SK-N-SH (cell line): ENCODE results near the gene DEAF1. TPM values are rescaled to one million over a fixed set of nuclear protein-coding genes. Genes with fewer than 3 reads are reported as not detected.

Experiments
- CTCF ChIA-PET: fragments of 300-600, 350-600 bp; formaldehyde crosslinking; extraction: SDS; loops from one replicate; lab custom pipeline; 2021; lab: Yijun Ruan, JAX
- POLR2A ChIA-PET: fragments of 350-600 bp; sonication (Branson Sonifier 250); formaldehyde crosslinking; extraction: SDS; loops from one replicate; lab custom pipeline; 2020; ENCODE audit warnings: antibody characterized with exemption, inconsistent platforms; lab: Yijun Ruan, JAX
- DNase-seq: peaks from one replicate; pipeline ENCODE4 v3.0.0; 2012
- H2AFZ ChIP-seq: fragments of 200-600 bp; sonication (generic); 2 replicates; pipeline ENCODE4 v1.8.1; 2016; ENCODE audit warnings: antibody characterized with exemption, mild to moderate bottlenecking, low read depth
- H3F3A ChIP-seq: fragments of 200-600 bp; sonication (generic); replicated peaks from 2 replicates; pipeline ENCODE3; 2016; ENCODE audit warnings: antibody characterized with exemption, mild to moderate bottlenecking; ENCODE audit not compliant: insufficient read depth
- H3K27ac ChIP-seq, 2 experiments: fragments of 200-500 bp in 1 of 2; fragments of 200-600 bp in 1 of 2; sonication (Bioruptor generic) in 1 of 2; sonication (generic), shearing (Covaris generic) in 1 of 2; 2 replicates each; pipeline versions ENCODE4 v1.5.1 to v1.6.1; 2014 to 2016; ENCODE audit warnings: low read depth in 2 of 2, inconsistent platforms in 1 of 2, low read length in 1 of 2, mild to moderate bottlenecking in 1 of 2, mixed read lengths in 1 of 2
- H3K27me3 ChIP-seq: fragments of 200-600 bp; sonication (generic), shearing (Covaris generic); 2 replicates; pipeline ENCODE4 v1.6.1; 2016; ENCODE audit warnings: mixed run types; ENCODE audit not compliant: insufficient read depth
- H3K36me3 ChIP-seq, 2 experiments: fragments of 200-500 bp in 1 of 2; fragments of 200-600 bp in 1 of 2; sonication (Bioruptor generic) in 1 of 2; sonication (generic) in 1 of 2; replicated peaks in 1 of 2; 2 replicates each; pipeline versions ENCODE3 to v1.5.1; 2014 to 2016; ENCODE audit warnings: low read length in 1 of 2, mild to moderate bottlenecking in 1 of 2; ENCODE audit not compliant: insufficient read depth in 2 of 2, control insufficient read depth in 1 of 2
- H3K4me1 ChIP-seq, 2 experiments: fragments of 200-500 bp in 1 of 2; fragments of 200-600 bp in 1 of 2; sonication (Bioruptor generic) in 1 of 2; sonication (generic), shearing (Covaris generic) in 1 of 2; 2 replicates each; pipeline versions ENCODE4 v1.5.1 to v1.6.1; 2014 to 2016; ENCODE audit warnings: low read depth in 1 of 2, low read length in 1 of 2, mixed run types in 1 of 2; ENCODE audit not compliant: insufficient read depth in 2 of 2, control insufficient read depth in 1 of 2
- H3K4me2 ChIP-seq: fragments of 200-600 bp; sonication (generic), shearing (Covaris generic); 2 replicates; pipeline ENCODE4 v1.6.1; 2017; ENCODE audit warnings: mixed run types
- H3K4me3 ChIP-seq, 2 experiments: fragments of 200-500 bp in 1 of 2; fragments of 200-600 bp in 1 of 2; sonication (Bioruptor generic) in 1 of 2; sonication (generic), shearing (Covaris generic) in 1 of 2; 2 replicates each; pipeline versions ENCODE4 v1.5.1 to v1.8.1; 2014 to 2016; ENCODE audit warnings: low read depth in 2 of 2, inconsistent platforms in 1 of 2, low read length in 1 of 2, mild to moderate bottlenecking in 1 of 2, mixed read lengths in 1 of 2, moderate library complexity in 1 of 2
- H3K79me2 ChIP-seq: fragments of 200-600 bp; sonication (generic); 2 replicates; pipeline ENCODE4 v1.8.1; 2017; ENCODE audit warnings: mild to moderate bottlenecking; ENCODE audit not compliant: insufficient read depth
- H3K9ac ChIP-seq: fragments of 200-600 bp; sonication (generic); 2 replicates; pipeline ENCODE4 v1.6.1; 2017; ENCODE audit warnings: mixed run types
- H3K9me2 ChIP-seq: fragments of 200-600 bp; sonication (generic); 2 replicates; pipeline ENCODE4 v1.6.1; 2017; ENCODE audit warnings: mixed run types
- H3K9me3 ChIP-seq: fragments of 200-600 bp; sonication (generic); 2 replicates; pipeline ENCODE4 v1.6.1; 2017; ENCODE audit warnings: mixed run types, mild to moderate bottlenecking, moderate library complexity
- H4K20me1 ChIP-seq: fragments of 200-600 bp; sonication (generic); 2 replicates; pipeline ENCODE4 v1.6.1; 2017; ENCODE audit warnings: mild to moderate bottlenecking, mixed run types; ENCODE audit not compliant: insufficient read depth
- CTCF ChIP-seq: fragments of 200-600 bp; sonication (generic); IDR thresholded peaks from 2 replicates; pipeline ENCODE4 v1.6.1; 2017; ENCODE audit warnings: antibody characterized with exemption, mild to moderate bottlenecking, moderate library complexity
- EP300 ChIP-seq, 2 experiments: IDR thresholded peaks; 2 replicates each; pipeline versions ENCODE4 v1.4.0 to v1.6.1; 2012; ENCODE audit warnings: borderline replicate concordance in 1 of 2, low read depth in 1 of 2, low read length in 1 of 2
- FOSL2 ChIP-seq: IDR thresholded peaks from 2 replicates; pipeline ENCODE4 v1.4.0; 2012; ENCODE audit warnings: low read depth, mild to moderate bottlenecking, moderate library complexity, borderline replicate concordance
- FOXJ3 ChIP-seq: sonication (generic); formaldehyde crosslinking; IDR thresholded peaks from 2 replicates; pipeline ENCODE4 v1.5.1; 2020; ENCODE audit warnings: mild to moderate bottlenecking, missing genetic modification reagents
- GATA2 ChIP-seq: sonication (generic); formaldehyde crosslinking; IDR thresholded peaks from 2 replicates; pipeline ENCODE4 v1.5.0; 2020; ENCODE audit warnings: mild to moderate bottlenecking, missing genetic modification reagents
- IRF3 ChIP-seq: fragments of 150-350 bp; IDR thresholded peaks from 2 replicates; pipeline ENCODE4 v1.6.1; 2016; ENCODE audit warnings: mild to moderate bottlenecking, low read depth, low read length
- MXI1 ChIP-seq: IDR thresholded peaks from 2 replicates; pipeline ENCODE4 v1.6.1; 2012; ENCODE audit warnings: mild to moderate bottlenecking, low read depth, low read length, improper control_type of control experiment
- NFIC ChIP-seq: IDR thresholded peaks from 2 replicates; pipeline ENCODE4 v1.4.0; 2012; ENCODE audit warnings: borderline replicate concordance
- RFX5 ChIP-seq: IDR thresholded peaks from 2 replicates; pipeline ENCODE4 v1.6.1; 2012; ENCODE audit warnings: mild to moderate bottlenecking, improper control_type of control experiment, low read length
- RXRA ChIP-seq: IDR thresholded peaks from 2 replicates; pipeline ENCODE4 v1.4.0; 2012; ENCODE audit warnings: low read depth, mild to moderate bottlenecking, borderline replicate concordance
- SIN3A ChIP-seq: IDR thresholded peaks from 2 replicates; pipeline ENCODE4 v1.6.1; 2012; ENCODE audit warnings: low read depth, mild to moderate bottlenecking, low read length, moderate library complexity, borderline replicate concordance
- SMC3 ChIP-seq: IDR thresholded peaks from 2 replicates; pipeline ENCODE4 v1.6.1; 2012; ENCODE audit warnings: low read depth, low read length, improper control_type of control experiment
- ZBTB33 ChIP-seq: IDR thresholded peaks from 2 replicates; pipeline ENCODE4 v1.4.0; 2012; ENCODE audit warnings: low read depth, borderline replicate concordance
- WGBS: methylation state at CpG from one replicate; pipeline ENCODE4 v1.1.6; 2017; ENCODE audit warnings: low lambda C conversion rate; 5-methylcytosine and 5-hydroxymethylcytosine counted together
- polyA plus RNA-seq, 3 experiments: library from polyadenylated mRNA; depleted of rRNA; stranded (reverse); fragments of >200 nt; gene quantifications; 2 replicates each; pipeline ENCODE4 v1.2.3, GENCODE V29; 2012

Gene DEAF1
- polyA plus RNA-seq, 1 of the 3 experiments (the other 2 are of a cell fraction), result 40.6 TPM

- DNase-seq, result no peak
- Histone ChIP-seq H3K9ac (no peak overlapping the region), H3K4me2 (no peak overlapping the region), H3K9me3 (no peaks in the 10 kb centered on the region), H3K4me1 (no peaks in the 10 kb centered on the region), H2AFZ (no peak overlapping the region), H3K4me3 (no peak overlapping the region), H3K27ac (no peak overlapping the region), H3F3A (peaks cover 14% of the 10 kb centered on the region), H3K36me3 (peaks cover 5 to 7% of the 10 kb centered on the region in 2 experiments)
- POLR2A ChIA-PET, result no interaction called here
- TF ChIP-seq IRF3, result no peak
- no peak for TF ChIP-seq EP300 (IDR thresholded peaks at IDR 0.05; ENCODE audit: borderline replicate concordance in 1 of 2, low read depth in 1 of 2, low read length in 1 of 2)
- TF ChIP-seq RFX5, result no peak
- no peak for TF ChIP-seq CTCF
- TF ChIP-seq RXRA, result no peak
- no peak for TF ChIP-seq FOXJ3 (CRISPR knock-in tag)
- no peak for TF ChIP-seq GATA2 (CRISPR knock-in tag)
- TF ChIP-seq SIN3A, result no peak
- TF ChIP-seq SMC3, result no peak
- no peak for TF ChIP-seq MXI1
- no peak for TF ChIP-seq ZBTB33
- TF ChIP-seq FOSL2, result no peak
- TF ChIP-seq NFIC, result no peak
- TF ChIP-seq, all 33 proteins: peak for 0
- H3K79me2 ChIP-seq, result no peaks in the 10 kb centered on the region
- no peaks in the 10 kb centered on the region for H4K20me1 ChIP-seq
- 92% methylated on average over 14 of the region's 14 CpGs for WGBS
- CTCF ChIA-PET, result interaction anchor here (1.4 to 2.0 kb wide), 2 partner anchors 81 to 91 kb away, joined by 6 read pairs; no protein-coding TSS in a partner anchor
- H3K27me3 ChIP-seq, result no peaks in the 10 kb centered on the region
- no peaks in the 10 kb centered on the region for H3K9me2 ChIP-seq
Measured at GRCh38 chr11:646214-646613, 48.8 kb downstream of the DEAF1 start.
